ENCODE measurements around the gene DIMT1. TPM values are rescaled to one million over a fixed set of nuclear protein-coding genes. Genes with fewer than 3 reads are reported as not detected.

The DIMT1 gene
- polyA plus RNA-seq, 1 donor (not counting 4 experiments of a cell fraction or from before 2014, with no cell fraction given), result 49.9 TPM

DNA sequence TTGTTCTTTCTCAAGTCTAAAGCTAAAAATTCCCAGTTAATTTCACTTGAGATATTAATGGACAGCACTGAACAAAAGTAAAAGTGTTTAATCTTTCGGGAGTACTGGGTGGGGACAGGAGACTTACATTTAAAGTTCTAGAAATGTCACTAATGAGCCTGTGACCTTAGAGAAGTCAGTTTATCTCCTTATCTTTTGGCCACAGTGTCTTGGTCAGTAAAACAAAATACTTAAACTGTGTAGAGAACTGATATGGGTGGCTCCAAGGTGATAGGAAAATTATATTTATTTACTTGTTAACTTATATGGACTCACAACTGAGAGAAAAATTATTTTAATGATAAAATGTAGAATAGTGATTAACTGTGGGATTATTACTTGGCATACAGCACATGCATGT, 17.7 kb upstream of the DIMT1 start:
- Histone ChIP-seq H3K4me2 (ENCODE audit: control insufficient read depth, extremely low read depth, insufficient read depth, low read depth, low read length) (no peak overlapping the region), H3K4me1 (ENCODE audit: control insufficient read depth, extremely low read depth, insufficient read depth, low read length) (no peaks in the 10 kb centered on the region), H3K9me3 (ENCODE audit: control insufficient read depth, low read depth, low read length) (no peaks in the 10 kb centered on the region), H3K9me1 (ENCODE audit: control insufficient read depth, extremely low read depth, insufficient read depth, low read length) (no peaks in the 10 kb centered on the region), H3K9ac (ENCODE audit: control insufficient read depth, extremely low read depth, insufficient read depth, low read length) (no peak overlapping the region), H3K27ac (ENCODE audit: control insufficient read depth, insufficient read depth, low read length) (no peak overlapping the region), H4K20me1 (ENCODE audit: control insufficient read depth, extremely low read depth, insufficient read depth, low read length) (peaks cover 2% of the 10 kb centered on the region), H3K79me2 (ENCODE audit: control insufficient read depth, insufficient read depth, low read length) (peaks cover 81% of the 10 kb centered on the region), H2AFZ (ENCODE audit: control insufficient read depth, low read length) (no peak overlapping the region), H3K36me3 (ENCODE audit: control insufficient read depth in 2 of 2, extremely low read depth in 1 of 2, insufficient read depth in 2 of 2, low read length in 2 of 2) (peaks cover 0 to 4% of the 10 kb centered on the region in 2 experiments), H3K27me3 (ENCODE audit: control insufficient read depth, extremely low read depth, insufficient read depth, low read length) (no peaks in the 10 kb centered on the region), H3K4me3 (ENCODE audit: control insufficient read depth in 2 of 3, extremely low read depth in 1 of 3, insufficient read depth in 2 of 3, low read depth in 1 of 3, low read length in 3 of 3) (no peak overlapping the region)
- TF ChIP-seq, protein P1, sequence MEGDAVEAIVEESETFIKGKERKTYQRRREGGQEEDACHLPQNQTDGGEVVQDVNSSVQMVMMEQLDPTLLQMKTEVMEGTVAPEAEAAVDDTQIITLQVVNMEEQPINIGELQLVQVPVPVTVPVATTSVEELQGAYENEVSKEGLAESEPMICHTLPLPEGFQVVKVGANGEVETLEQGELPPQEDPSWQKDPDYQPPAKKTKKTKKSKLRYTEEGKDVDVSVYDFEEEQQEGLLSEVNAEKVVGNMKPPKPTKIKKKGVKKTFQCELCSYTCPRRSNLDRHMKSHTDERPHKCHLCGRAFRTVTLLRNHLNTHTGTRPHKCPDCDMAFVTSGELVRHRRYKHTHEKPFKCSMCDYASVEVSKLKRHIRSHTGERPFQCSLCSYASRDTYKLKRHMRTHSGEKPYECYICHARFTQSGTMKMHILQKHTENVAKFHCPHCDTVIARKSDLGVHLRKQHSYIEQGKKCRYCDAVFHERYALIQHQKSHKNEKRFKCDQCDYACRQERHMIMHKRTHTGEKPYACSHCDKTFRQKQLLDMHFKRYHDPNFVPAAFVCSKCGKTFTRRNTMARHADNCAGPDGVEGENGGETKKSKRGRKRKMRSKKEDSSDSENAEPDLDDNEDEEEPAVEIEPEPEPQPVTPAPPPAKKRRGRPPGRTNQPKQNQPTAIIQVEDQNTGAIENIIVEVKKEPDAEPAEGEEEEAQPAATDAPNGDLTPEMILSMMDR (optimal IDR thresholded peaks at IDR 0.05 in 1 of 3, IDR thresholded peaks at IDR 0.05 in 1 of 3, conservative IDR thresholded peaks at IDR 0.05 in 1 of 3; ENCODE audit: extremely low read depth in 1 of 3, insufficient read depth in 2 of 3, low read length in 3 of 3), result no peak
- TF ChIP-seq EZH2 (IDR thresholded peaks at IDR 0.05; ENCODE audit: low read length), result no peak
- DNase-seq (ENCODE audit: low read depth, low spot score), result no peak
- no peak for FAIRE-seq
- dilution Hi-C loops (cut with MboI; ENCODE audit: extremely low pct_ligation_motif_present, low sequenced_read_pairs), result no loop called here

DNA sequence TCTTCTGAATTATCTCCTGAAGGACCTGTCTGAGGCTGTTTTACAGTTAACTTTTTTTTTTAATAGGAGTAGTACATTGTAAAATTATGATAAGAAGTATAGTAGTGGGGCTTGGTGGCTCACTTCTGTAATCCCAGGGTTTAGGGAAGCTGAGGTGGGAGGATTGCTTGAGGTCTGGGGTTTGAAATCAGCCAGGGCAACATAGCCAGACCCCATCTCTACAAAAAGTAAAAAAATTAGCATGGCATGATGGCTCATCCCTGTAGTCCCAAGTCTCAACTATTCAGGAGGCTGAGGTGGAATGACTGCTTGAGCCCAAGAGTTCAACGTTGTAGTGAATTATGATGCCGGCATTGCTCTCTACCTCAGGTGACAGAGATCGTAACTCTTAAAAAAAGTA, 15.9 kb upstream of the DIMT1 start:
- Histone ChIP-seq H3K9me3 (ENCODE audit: control insufficient read depth, low read depth, low read length) (no peaks in the 10 kb centered on the region), H3K9ac (ENCODE audit: control insufficient read depth, extremely low read depth, insufficient read depth, low read length) (no peak overlapping the region), H3K27ac (ENCODE audit: control insufficient read depth, insufficient read depth, low read length) (no peak overlapping the region), H3K9me1 (ENCODE audit: control insufficient read depth, extremely low read depth, insufficient read depth, low read length) (no peaks in the 10 kb centered on the region), H4K20me1 (ENCODE audit: control insufficient read depth, extremely low read depth, insufficient read depth, low read length) (no peaks in the 10 kb centered on the region), H3K79me2 (ENCODE audit: control insufficient read depth, insufficient read depth, low read length) (peaks cover 84% of the 10 kb centered on the region), H3K36me3 (ENCODE audit: control insufficient read depth in 2 of 2, extremely low read depth in 1 of 2, insufficient read depth in 2 of 2, low read length in 2 of 2) (peaks cover 0 to 4% of the 10 kb centered on the region in 2 experiments), H3K4me3 (ENCODE audit: control insufficient read depth in 2 of 3, extremely low read depth in 1 of 3, insufficient read depth in 2 of 3, low read depth in 1 of 3, low read length in 3 of 3) (no peak overlapping the region), H3K27me3 (ENCODE audit: control insufficient read depth, extremely low read depth, insufficient read depth, low read length) (no peaks in the 10 kb centered on the region), H3K4me1 (ENCODE audit: control insufficient read depth, extremely low read depth, insufficient read depth, low read length) (no peaks in the 10 kb centered on the region), H2AFZ (ENCODE audit: control insufficient read depth, low read length) (no peak overlapping the region), H3K4me2 (ENCODE audit: control insufficient read depth, extremely low read depth, insufficient read depth, low read depth, low read length) (no peak overlapping the region)
- TF ChIP-seq, protein P1 (optimal IDR thresholded peaks at IDR 0.05 in 1 of 3, IDR thresholded peaks at IDR 0.05 in 1 of 3, conservative IDR thresholded peaks at IDR 0.05 in 1 of 3; ENCODE audit: extremely low read depth in 1 of 3, insufficient read depth in 2 of 3, low read length in 3 of 3), result no peak
- TF ChIP-seq EZH2 (IDR thresholded peaks at IDR 0.05; ENCODE audit: low read length), result no peak
- DNase-seq (ENCODE audit: low read depth, low spot score) (no peak), FAIRE-seq (no peak)
- dilution Hi-C loops (cut with MboI; ENCODE audit: extremely low pct_ligation_motif_present, low sequenced_read_pairs), result no loop called here

Measured in keratinocyte (primary cell).